ENCODE data around the gene CHIC2. TPM values are rescaled to one million over a fixed set of nuclear protein-coding genes. Genes with fewer than 3 reads are reported as not detected.

CHIC2 gene
- total RNA-seq, 2 experiments from 2014 or later = 16.8 to 17.5 TPM

- Mint-ChIP-seq H3K9me3 (no peaks in the 10 kb centered on the region), H3K36me3 (ENCODE audit: low read depth) (peaks cover 8% of the 10 kb centered on the region), H3K27me3 (no peaks in the 10 kb centered on the region), H3K4me1 (ENCODE audit: low read depth) (peaks cover 15% of the 10 kb centered on the region), H3K27ac (no peak overlapping the region), H3K4me3 (no peak overlapping the region)
- TF ChIP-seq CTCF (IDR thresholded peaks at IDR 0.05) = no peak
- DNase-seq = no peak
- no peak for ATAC-seq
- intact Hi-C loops (cut with micrococcal nuclease) = no loop called here
- ChIA-PET CTCF (interaction anchor here (1.0 to 1.4 kb wide), 2 partner anchors 202 to 218 kb away, joined by 3 read pairs; no protein-coding TSS in a partner anchor), POLR2A (no interaction called here)
Observed at GRCh38 chr4:54015423-54016030, 48.9 kb downstream of the CHIC2 start.

GRCh38 chr4:54014666-54015160 is 49.7 kb downstream of the CHIC2 start:
- Mint-ChIP-seq H3K4me1 (ENCODE audit: low read depth) (peaks cover 15% of the 10 kb centered on the region), H3K27me3 (no peaks in the 10 kb centered on the region), H3K27ac (no peak overlapping the region), H3K9me3 (no peaks in the 10 kb centered on the region), H3K4me3 (no peak overlapping the region), H3K36me3 (ENCODE audit: low read depth) (peaks cover 12% of the 10 kb centered on the region)
- ChIA-PET POLR2A (no interaction called here), CTCF (interaction anchor here (1.0 to 1.4 kb wide), 2 partner anchors 203 to 219 kb away, joined by 3 read pairs; no protein-coding TSS in a partner anchor)
- intact Hi-C loops (cut with micrococcal nuclease) = no loop called here
- DNase-seq (no peak), ATAC-seq (no peak)
- TF ChIP-seq CTCF (IDR thresholded peaks at IDR 0.05) = no peak

- intact Hi-C loops (cut with micrococcal nuclease) = no loop called here
- DNase-seq (no peak), ATAC-seq (no peak)
- Mint-ChIP-seq H3K27ac (no peak overlapping the region), H3K4me3 (no peak overlapping the region), H3K4me1 (ENCODE audit: low read depth) (peaks cover 2% of the 10 kb centered on the region), H3K27me3 (no peaks in the 10 kb centered on the region), H3K9me3 (no peaks in the 10 kb centered on the region), H3K36me3 (ENCODE audit: low read depth) (peaks cover 22% of the 10 kb centered on the region)
- no peak for TF ChIP-seq CTCF (IDR thresholded peaks at IDR 0.05)
- POLR2A ChIA-PET = no interaction called here
- CTCF ChIA-PET = interaction anchor here (1.0 to 1.1 kb wide), 2 partner anchors 12 to 81 kb away, joined by 3 to 5 read pairs; no protein-coding TSS in a partner anchor
Observed at GRCh38 chr4:54011201-54011600, 53.2 kb downstream of the CHIC2 start.

- ATAC-seq (no peak), DNase-seq (no peak)
- Mint-ChIP-seq H3K27me3 (no peaks in the 10 kb centered on the region), H3K27ac (no peak overlapping the region), H3K9me3 (no peaks in the 10 kb centered on the region), H3K4me3 (no peak overlapping the region), H3K36me3 (ENCODE audit: low read depth) (peaks cover 24% of the 10 kb centered on the region), H3K4me1 (ENCODE audit: low read depth) (peaks cover 3% of the 10 kb centered on the region)
- intact Hi-C loops (cut with micrococcal nuclease) = no loop called here
- TF ChIP-seq CTCF (IDR thresholded peaks at IDR 0.05) = no peak
- POLR2A ChIA-PET = interaction anchor here (0.6 kb wide), 1 partner anchor 57 kb away, joined by 3 read pairs; no protein-coding TSS in a partner anchor
- CTCF ChIA-PET = no interaction called here
Observed at GRCh38 chr4:54006755-54007154, 57.6 kb downstream of the CHIC2 start.

GRCh38 chr4:54005475-54005874 is 58.9 kb downstream of the CHIC2 start:
- Mint-ChIP-seq H3K27me3 (no peaks in the 10 kb centered on the region), H3K36me3 (ENCODE audit: low read depth) (peaks cover 28% of the 10 kb centered on the region), H3K4me3 (no peak overlapping the region), H3K9me3 (no peaks in the 10 kb centered on the region), H3K4me1 (ENCODE audit: low read depth) (peaks cover 3% of the 10 kb centered on the region), H3K27ac (no peak overlapping the region)
- intact Hi-C loops (cut with micrococcal nuclease) = no loop called here
- ATAC-seq (no peak), DNase-seq (no peak)
- CTCF ChIA-PET = no interaction called here
- POLR2A ChIA-PET = no interaction called here
- no peak for TF ChIP-seq CTCF (IDR thresholded peaks at IDR 0.05)
